Measurements from ENCODE around the gene GRM2.
A peak's percentile ranks its signal among the peaks of the same experiment; 100 is the strongest.

The GRM2 gene

GRCh38 chr3:51680663-51681230, 26.1 kb upstream of the GRM2 start:
- no peak for DNase-seq

GRCh38 chr3:51681453-51681852, 25.4 kb upstream of the GRM2 start:
- DNase-seq = peak; percentile 30

- peak; percentile 66 for DNase-seq
These were observed 24.8 kb upstream of the GRM2 start for GRCh38 chr3:51682079-51682478.

GRCh38 chr3:51682526-51682925, 24.3 kb upstream of the GRM2 start:
- DNase-seq = no peak

GRCh38 chr3:51683566-51683965, 23.3 kb upstream of the GRM2 start:
- DNase-seq = no peak

- DNase-seq = no peak
These were observed 21.7 kb upstream of the GRM2 start for GRCh38 chr3:51684971-51685751.

GRCh38 chr3:51686056-51686455, 20.8 kb upstream of the GRM2 start:
- no peak for DNase-seq

- peak; percentile 77 for DNase-seq
These were observed 20.2 kb upstream of the GRM2 start for GRCh38 chr3:51686512-51687215.

- no peak for DNase-seq
These were observed 19.2 kb upstream of the GRM2 start for GRCh38 chr3:51687431-51688205.

- DNase-seq = no peak
These were observed 18.7 kb upstream of the GRM2 start for GRCh38 chr3:51688206-51688600.

GRCh38 chr3:51691021-51691420, 15.8 kb upstream of the GRM2 start:
- no peak for DNase-seq

- no peak for DNase-seq
These were observed 14.9 kb upstream of the GRM2 start for GRCh38 chr3:51691949-51692348.

GRCh38 chr3:51692980-51693395, 13.9 kb upstream of the GRM2 start:
- no peak for DNase-seq

- DNase-seq = no peak
These were observed 9.9 kb upstream of the GRM2 start for GRCh38 chr3:51696954-51697353.

- DNase-seq = no peak
These were observed 8.7 kb upstream of the GRM2 start for GRCh38 chr3:51698209-51698608.

- no peak for DNase-seq
These were observed 6.5 kb upstream of the GRM2 start for GRCh38 chr3:51700403-51700802.

- DNase-seq = no peak
These were observed 4.7 kb upstream of the GRM2 start for GRCh38 chr3:51702156-51702555.

- no peak for DNase-seq
These were observed 3.7 kb upstream of the GRM2 start for GRCh38 chr3:51703068-51703760.

- no peak for DNase-seq
These were observed 2.9 kb upstream of the GRM2 start for GRCh38 chr3:51703761-51704510.

GRCh38 chr3:51704511-51704950, 2.3 kb upstream of the GRM2 start:
- DNase-seq = no peak

GRCh38 chr3:51705276-51706020, 1.4 kb upstream of the GRM2 start:
- no peak for DNase-seq

Measured in activated CD4-positive, alpha-beta T cell treated with anti-CD3 and anti-CD28 coated beads, Interleukin-2, amount 50 U/mL, for 1 hour (primary cell).